GM21717 (cell line): Measurements from ENCODE around the gene CHDH.

Source experiments
- ATAC-seq: cut with Tn5 transposase; IDR thresholded peaks from one replicate; pipeline ENCODE4 v1.9.1; 2021; ENCODE audit warnings: mild to moderate bottlenecking, moderate library complexity; ENCODE audit not compliant: unreplicated experiment

Gene CHDH

GRCh38 chr3:53809764-53810400 is 36.3 kb downstream of the CHDH start:
- no peak for ATAC-seq

GRCh38 chr3:53809267-53809666 is 37.0 kb downstream of the CHDH start:
- ATAC-seq = no peak

DNA sequence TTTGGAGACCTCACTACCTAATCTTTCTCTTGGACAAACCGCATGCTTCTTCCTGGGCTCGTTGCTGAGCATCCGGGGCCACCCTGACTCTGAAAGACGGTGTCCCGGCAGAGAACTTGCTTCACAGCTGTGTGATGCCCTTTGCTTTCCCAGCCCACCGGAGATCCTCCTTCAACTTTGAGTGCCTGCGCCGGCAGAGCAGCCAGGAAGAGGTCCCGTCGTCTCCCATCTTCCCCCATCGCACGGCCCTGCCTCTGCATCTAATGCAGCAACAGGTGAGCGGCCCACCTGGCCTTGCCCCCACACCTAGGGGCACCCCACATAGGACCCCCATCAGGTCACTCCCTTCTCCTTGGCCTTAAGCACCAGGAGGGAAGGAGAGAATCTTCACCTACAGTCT is 37.7 kb downstream of the CHDH start:
- no peak for ATAC-seq

GRCh38 chr3:53807117-53807810 is 39.0 kb downstream of the CHDH start:
- no peak for ATAC-seq

DNA sequence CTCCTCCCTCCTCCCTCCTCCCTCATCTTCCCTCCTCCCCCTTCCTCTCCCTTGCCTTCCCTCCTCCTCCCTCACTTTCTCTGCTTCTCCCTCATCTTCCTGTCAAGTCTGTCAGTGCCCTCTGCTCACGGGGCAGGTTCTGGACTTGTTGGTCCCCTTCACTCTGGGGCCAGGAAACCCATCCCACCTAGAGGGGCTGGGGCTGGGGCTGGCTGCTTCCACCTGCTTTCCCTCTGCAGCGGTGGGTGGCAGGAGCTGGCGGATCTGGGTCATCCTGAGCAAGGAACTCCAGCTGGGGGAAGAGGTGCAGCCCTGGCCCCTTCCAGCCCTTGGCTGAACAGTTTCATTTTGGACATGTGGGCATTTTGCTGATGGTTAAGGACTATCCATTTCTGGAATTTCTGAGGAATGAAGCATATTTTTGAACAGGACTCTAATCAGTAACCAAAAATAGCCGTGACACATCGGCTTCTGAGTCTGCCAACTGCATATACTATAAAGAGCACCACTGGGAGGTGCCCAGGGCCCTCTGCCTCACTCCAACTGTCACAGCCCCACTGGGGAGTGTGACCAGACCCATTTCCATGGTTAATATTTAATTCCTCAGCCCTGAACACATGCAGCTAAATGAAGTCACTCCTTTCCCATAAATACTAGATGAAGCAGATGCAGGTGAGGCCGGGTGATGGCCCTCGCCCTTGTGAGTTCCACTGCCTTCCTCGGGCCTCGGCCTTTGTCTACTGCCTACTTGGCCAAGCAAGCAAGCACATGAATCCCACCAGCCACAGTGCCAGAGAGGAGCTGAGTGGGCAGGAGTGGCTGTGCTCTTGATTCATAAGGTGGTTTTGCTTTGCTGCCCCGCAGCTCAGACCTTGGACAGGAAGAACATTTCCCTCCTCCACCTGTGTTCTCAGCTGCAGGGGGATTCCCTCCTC is 39.8 kb downstream of the CHDH start:
- ATAC-seq = no peak

DNA sequence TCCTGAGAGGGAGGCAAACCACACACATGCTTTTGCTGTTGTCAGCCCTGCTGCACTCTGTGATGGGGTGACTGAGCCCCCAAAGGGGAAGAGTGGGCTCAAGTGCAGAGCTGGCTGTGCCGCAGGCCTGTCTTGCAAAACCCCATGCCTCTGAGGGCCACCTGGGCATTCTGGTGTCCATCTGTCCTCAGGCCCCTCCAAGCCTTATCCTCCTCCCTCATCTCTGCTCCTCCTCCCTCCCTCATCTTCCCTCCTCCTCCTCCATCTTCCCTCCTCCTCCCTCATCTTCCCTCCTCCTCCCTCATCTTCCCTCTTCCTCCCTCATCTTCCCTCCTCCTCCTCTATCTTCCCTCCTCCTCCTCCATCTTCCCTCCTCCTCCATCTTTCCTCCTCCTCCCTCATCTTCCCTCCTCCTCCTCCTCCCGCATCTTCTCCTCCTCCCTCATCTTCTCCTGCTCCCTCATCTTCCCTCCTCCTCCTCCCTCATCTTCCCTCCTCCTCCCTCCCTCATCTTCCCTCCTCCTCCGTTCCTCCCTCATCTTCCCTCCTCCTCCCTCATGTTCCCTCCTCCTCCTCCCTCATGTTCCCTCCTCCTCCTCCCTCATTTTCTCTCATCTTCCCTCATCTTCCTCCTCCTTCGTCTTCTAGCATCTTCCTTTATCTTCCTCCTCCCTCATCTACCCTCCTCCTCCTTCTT is 40.6 kb downstream of the CHDH start:
- no peak for ATAC-seq

DNA sequence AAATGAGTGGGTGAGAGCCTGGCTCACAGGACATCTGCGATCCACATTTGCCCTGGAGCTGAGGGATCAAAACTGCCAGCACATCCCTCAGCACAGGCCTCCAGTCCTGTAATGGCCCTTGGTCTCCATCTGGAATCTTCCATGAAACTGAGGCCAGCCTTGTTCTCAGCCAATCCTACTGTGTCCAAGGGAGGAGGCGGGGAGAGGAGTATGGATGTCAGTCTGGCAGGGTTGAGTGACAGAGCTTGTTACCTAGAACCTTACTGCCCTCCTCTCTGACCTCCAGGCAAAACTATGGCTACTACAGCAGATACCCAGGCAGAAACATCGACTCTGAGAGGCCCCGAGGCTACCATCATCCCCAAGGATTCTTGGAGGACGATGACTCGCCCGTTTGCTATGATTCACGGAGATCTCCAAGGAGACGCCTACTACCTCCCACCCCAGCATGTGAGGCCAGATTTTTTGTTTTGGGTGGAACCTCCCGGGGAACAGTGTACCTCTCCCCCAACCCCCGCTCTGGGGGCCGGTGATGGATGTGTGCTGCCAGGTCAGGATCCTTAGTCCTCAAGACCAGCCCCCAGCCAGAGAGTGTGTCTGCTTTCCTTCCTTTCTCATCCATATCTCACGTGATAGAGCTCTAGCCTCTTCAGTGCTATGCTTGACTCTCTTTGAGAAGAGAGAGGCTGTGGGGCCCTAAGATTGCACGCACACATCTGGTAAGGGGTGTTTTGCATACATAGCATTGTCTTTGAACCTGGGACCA is 41.3 kb downstream of the CHDH start:
- peak; percentile 65 for ATAC-seq

DNA sequence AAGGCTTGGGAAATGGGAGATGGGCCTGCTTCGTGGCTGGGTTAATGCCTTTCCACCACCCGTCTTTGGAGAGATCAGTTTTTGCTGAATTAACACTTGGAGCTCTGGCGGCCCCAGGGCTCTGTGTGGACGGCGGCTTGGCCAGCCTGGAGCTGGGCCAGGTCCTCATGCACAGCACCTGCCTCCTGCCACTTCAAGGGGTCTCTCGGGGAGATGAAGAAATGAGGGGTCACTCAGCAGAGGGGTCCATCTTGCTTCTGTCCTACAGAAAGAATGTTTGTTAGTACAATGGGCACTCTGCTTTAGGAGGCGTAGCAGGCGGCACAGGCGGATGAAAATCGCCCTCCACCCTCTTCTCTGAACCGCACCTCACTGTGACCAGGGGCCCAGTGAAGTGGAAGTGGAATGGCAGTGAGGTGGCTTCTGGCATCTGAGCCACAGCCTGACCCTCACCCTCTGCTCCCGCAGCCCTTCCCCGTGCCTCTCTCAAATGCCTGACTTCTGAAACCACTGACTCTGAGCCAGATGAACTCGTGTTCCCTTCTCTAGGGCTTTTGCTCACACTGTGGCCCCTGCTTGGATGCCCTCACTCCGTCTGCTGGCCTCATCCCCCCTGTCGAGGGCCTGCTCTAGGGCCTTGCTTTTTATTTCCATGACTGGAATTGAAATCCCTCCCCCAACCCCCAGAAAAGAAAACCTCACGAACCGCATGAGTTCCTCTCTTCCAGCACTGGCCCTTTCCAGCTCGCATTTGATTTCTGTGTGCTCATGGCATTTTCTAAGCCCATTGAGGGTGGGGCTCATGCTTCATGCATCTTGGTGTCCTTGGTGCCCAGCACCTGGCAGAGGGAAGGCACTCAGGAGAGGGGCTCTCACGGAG is 42.2 kb downstream of the CHDH start:
- ATAC-seq = no peak

DNA sequence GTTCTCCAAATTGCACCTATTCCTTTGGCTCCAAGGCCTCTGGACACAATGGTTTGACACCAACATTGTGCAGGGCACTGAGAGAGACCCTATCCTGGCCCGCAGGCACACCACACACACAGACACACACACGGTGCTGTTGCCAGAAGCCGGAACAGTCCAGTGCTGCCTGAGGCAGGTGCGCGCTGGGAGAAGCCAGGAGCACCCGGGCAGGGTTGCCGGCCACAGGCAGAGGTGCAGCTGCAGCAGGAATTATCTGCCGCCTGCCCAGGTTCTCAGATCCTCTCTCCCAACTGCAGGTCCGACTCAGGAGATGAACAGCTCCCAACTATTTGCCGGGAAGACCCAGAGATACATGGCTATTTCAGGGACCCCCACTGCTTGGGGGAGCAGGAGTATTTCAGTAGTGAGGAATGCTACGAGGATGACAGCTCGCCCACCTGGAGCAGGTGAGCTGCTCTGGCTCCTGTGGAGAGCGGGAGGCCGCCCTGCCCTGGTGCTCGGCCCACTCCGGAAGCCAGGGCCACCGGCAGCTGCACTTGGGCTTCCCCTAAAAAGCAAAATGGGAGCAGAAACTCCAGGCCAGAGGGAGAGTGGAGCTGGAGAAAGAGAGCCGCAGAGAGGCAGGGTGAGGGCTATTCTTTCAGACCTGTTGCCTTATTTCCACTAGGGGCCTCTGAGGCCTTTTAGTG is 42.9 kb downstream of the CHDH start:
- ATAC-seq = no peak

DNA sequence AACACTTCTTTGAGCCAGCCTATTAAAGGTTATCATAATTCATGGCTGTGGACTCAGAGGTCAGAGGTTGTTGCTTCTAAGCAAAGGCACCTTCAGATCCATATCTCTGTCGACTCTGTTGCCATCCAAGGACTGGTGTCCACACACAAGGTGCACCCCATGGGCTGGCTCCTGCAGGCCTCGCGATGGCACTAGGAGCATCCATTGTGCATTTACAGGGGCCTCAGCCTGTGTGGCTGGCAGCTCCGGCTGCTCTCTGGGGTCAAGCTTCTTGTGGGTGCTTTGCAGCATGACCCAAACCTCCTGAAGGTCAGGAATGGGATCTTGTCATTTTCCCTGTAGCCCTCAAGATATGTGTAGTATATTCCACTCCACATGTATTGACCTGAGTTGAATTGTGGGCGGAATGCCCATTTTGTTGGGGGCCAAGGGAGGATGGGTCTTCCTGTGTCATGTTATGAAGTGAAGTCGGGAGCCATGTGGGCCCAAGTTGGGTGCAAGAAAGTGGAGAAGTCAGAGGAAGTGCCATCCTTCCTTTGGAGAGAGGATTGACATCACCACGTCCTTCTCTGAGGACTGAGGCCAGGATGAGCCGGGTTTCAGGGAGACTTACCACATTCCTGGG is 43.9 kb downstream of the CHDH start:
- no peak for ATAC-seq

GRCh38 chr3:53801319-53801718 is 44.9 kb downstream of the CHDH start:
- no peak for ATAC-seq

GRCh38 chr3:53800041-53800906 is 45.9 kb downstream of the CHDH start:
- no peak for ATAC-seq

DNA sequence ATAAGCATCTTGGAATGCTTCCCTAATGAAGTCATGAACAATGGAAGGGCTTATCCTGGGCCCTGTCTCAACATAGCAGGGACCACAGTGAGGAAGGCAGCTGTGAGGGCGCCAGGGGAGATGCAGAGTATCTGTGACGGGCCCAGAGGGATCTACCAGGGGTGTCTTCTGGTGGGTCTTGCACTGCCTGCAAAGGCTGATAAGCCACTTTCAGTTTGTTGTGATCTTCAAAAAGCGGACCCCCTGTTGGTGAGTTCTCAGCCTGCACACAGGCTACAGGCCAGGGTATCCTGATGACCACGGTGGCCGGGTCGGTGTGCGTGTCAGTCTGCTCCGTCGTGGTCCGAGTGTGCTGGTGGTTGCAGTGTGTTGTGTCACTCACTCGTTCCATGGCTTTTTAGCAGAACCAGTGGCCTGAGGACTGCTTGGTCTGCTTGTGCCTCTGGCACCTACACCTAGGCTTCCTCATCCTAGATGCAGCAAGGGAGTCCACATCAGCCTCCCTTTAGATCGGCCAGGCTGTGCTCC is 46.8 kb downstream of the CHDH start:
- no peak for ATAC-seq

DNA sequence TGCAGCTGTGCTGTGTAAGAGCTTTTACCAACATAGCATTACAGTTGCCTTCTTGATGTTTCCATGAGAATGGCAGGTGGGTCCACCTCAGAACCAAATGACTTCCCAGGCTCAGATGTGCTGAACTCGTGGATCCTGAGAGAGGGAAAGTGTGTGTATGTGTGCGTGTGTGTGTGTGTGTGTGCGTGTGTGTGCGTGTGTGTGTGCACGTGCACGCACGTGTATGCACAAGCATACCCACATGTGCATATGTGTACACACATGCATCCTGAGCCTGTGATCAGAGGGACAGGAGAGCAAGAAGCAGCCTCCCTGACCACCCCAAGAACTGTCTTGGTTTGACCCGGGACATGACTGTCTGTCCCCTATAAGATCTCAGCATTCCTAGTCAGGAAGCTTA is 48.1 kb downstream of the CHDH start:
- no peak for ATAC-seq

DNA sequence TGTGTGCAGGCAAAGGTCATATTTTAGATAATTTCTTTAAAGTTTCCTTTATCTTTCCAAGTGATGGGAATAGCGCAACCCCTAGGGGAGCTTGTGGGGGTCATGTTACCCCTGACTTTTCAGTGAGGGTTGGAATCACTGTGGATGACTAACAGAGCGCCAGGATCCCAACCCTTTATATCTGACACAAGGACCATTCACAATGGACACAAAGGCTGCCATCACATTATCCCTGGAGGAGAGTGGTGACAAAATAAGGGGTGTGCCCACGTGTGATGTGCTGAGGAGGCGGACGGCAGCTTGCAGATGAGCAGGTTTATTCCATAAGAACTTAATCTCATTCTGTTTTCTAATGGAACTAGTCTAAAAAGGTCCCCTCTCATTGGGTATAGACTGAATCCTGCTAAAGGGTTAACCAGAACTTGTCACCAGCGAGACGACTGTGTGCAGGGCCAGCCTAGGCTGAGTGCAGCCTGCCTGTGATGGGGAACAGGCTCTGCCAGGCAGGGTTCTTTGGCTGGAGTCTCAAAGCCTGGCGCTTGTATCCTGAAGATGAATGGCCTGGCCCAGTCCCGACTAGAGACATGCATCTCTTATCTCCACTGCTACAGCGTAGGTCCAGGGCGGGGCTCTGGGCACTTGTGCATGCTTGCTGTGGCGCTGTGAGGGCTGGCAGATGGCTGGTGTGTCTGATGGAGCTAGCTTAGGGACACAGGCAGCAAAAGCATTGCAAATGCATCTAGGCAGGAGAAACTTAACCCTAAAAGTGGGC is 50.2 kb downstream of the CHDH start:
- no peak for ATAC-seq

- ATAC-seq = no peak
These were observed 51.0 kb downstream of the CHDH start for GRCh38 chr3:53795176-53795575.
